GM12878 (cell line): ENCODE results near the gene ITSN2. TPM values are rescaled to one million over a fixed set of nuclear protein-coding genes. Genes with fewer than 3 reads are reported as not detected.
"Not testable (repeated sequence)": the region's sequence is repeated elsewhere in the genome, so short reads cannot be mapped to it uniquely, and the experiment has no call there.

ENCODE experiments used
- ATAC-seq: fragments of 200-7000 bp; cut with Tn5 transposase; 3 replicates; pipeline ENCODE4 v1.9.1; 2020; ENCODE audit warnings: mild to moderate bottlenecking, moderate library complexity
- BruUV-seq: library from RNA; stranded (reverse); fragments of 400-500 nt; replicated peaks from 2 replicates; lab custom pipeline; 2021; lab: Mats Ljungman, UMichigan
- CTCF ChIA-PET: fragments of 300-600 bp; sonication (Branson Sonifier 250); formaldehyde crosslinking; extraction: SDS; loops from one replicate; lab custom pipeline; 2021; ENCODE audit warnings: inconsistent platforms; lab: Yijun Ruan, JAX
- POLR2A ChIA-PET: fragments of 350-600 bp; formaldehyde crosslinking; extraction: SDS; loops from one replicate; lab custom pipeline; 2021; ENCODE audit warnings: inconsistent platforms; lab: Charles Lee
- RAD21 ChIA-PET: fragments of 300-600 bp; sonication (Branson Sonifier 250); formaldehyde crosslinking; loops from one replicate; lab custom pipeline; 2023; ENCODE audit warnings: antibody characterized with exemption; ENCODE audit not compliant: unreplicated experiment; lab: Charles Lee
- SMC1A ChIA-PET: fragments of 300-600 bp; sonication (Branson Sonifier 250); formaldehyde crosslinking; loops from one replicate; lab custom pipeline; 2023; ENCODE audit not compliant: unreplicated experiment, uncharacterized antibody; lab: Charles Lee
- DNase-seq: peaks from one replicate; pipeline ENCODE4 v3.0.0-alpha.2; 2011; ENCODE audit warnings: low read depth, low spot score
- FAIRE-seq: peaks from 3 replicates; lab custom pipeline; 2011; peaks lifted over from hg19 to GRCh38; lab: Jason Lieb, UNC
- H2AFZ ChIP-seq: 2 replicates; pipeline ENCODE4 v1.6.0; 2011; ENCODE audit warnings: low read depth, low read length, control low read depth; ENCODE audit not compliant: control insufficient read depth
- H3K27ac ChIP-seq: 2 replicates; pipeline ENCODE4 v1.5.1; 2011; ENCODE audit warnings: control low read depth; ENCODE audit not compliant: control insufficient read depth, insufficient read depth
- H3K27me3 ChIP-seq, 2 experiments: replicated peaks in 1 of 2; 2 replicates each; pipeline versions ENCODE4 v1.6.0 to v1.6.1; 2011; ENCODE audit warnings: low read length in 1 of 2; ENCODE audit not compliant: control insufficient read depth in 2 of 2, insufficient read depth in 2 of 2
- H3K36me3 ChIP-seq, 2 experiments: 2 replicates each; pipeline ENCODE4 v1.5.1; 2011; ENCODE audit warnings: low read length in 1 of 2; ENCODE audit not compliant: control insufficient read depth in 2 of 2, insufficient read depth in 2 of 2
- H3K4me1 ChIP-seq: 2 replicates; pipeline ENCODE4 v1.6.1; 2011; ENCODE audit warnings: mild to moderate bottlenecking, low read length, moderate library complexity, mixed read lengths; ENCODE audit not compliant: control insufficient read depth, insufficient read depth
- H3K4me2 ChIP-seq: 2 replicates; pipeline ENCODE4 v1.6.0; 2011; ENCODE audit warnings: control low read depth; ENCODE audit not compliant: control insufficient read depth, insufficient read depth
- H3K4me3 ChIP-seq: fragments of 200-600 bp; sonication (generic); 2 replicates; pipeline ENCODE4 v1.5.1; 2016
- H3K79me2 ChIP-seq: 2 replicates; pipeline ENCODE4 v1.6.0; 2011; ENCODE audit warnings: low read length; ENCODE audit not compliant: control insufficient read depth, insufficient read depth
- H3K9ac ChIP-seq: 2 replicates; pipeline ENCODE4 v1.8.0; 2011; ENCODE audit warnings: low read length, control low read depth, mixed read lengths; ENCODE audit not compliant: control insufficient read depth, insufficient read depth
- H3K9me3 ChIP-seq: replicated peaks from 3 replicates; pipeline ENCODE4 v1.5.1; 2011; ENCODE audit warnings: mild to moderate bottlenecking, low read length; ENCODE audit not compliant: control insufficient read depth, insufficient read depth
- H4K20me1 ChIP-seq: 2 replicates; pipeline ENCODE4 v1.6.0; 2011; ENCODE audit not compliant: control insufficient read depth, insufficient read depth
- CTCF ChIP-seq, 3 experiments: IDR thresholded peaks in 2 of 3; conservative IDR thresholded peaks in 1 of 3; 2 replicates each; pipeline ENCODE4 v1.5.1; 2011; ENCODE audit warnings: low read depth in 3 of 3, low read length in 3 of 3, mild to moderate bottlenecking in 3 of 3, control low read depth in 2 of 3, moderate library complexity in 2 of 3, inconsistent platforms in 1 of 3, mixed read lengths in 1 of 3; ENCODE audit not compliant: control insufficient read depth in 2 of 3, insufficient read depth in 1 of 3; ENCODE audit errors: extremely low read depth in 1 of 3
- HDGF ChIP-seq: fragments of 450-650 bp; IDR thresholded peaks from 2 replicates; pipeline ENCODE4 v1.6.1; 2016; ENCODE audit warnings: antibody characterized with exemption
- NFXL1 ChIP-seq: fragments of 450-650 bp; IDR thresholded peaks from 2 replicates; pipeline ENCODE4 v1.6.1; 2017; ENCODE audit warnings: antibody characterized with exemption, mild to moderate bottlenecking, borderline replicate concordance
- WGBS: methylation state at CpG from one replicate; pipeline ENCODE4 v1.1.6; 2016; ENCODE audit warnings: low lambda C conversion rate; ENCODE audit not compliant: insufficient replicate concordance, insufficient coverage; ENCODE audit errors: missing lambda C conversion rate; 5-methylcytosine and 5-hydroxymethylcytosine counted together
- in situ Hi-C: fragments of 300-500 bp; cut with MboI; formaldehyde crosslinking; loops from 9 replicates; pipeline ENCODE4 v1.14.3; 2018; ENCODE audit warnings: mixed read lengths
- intact Hi-C: fragments of 100-400 bp; cut with micrococcal nuclease; formaldehyde crosslinking; loops from one replicate; pipeline ENCODE4 v1.14.2; 2022; ENCODE audit not compliant: unreplicated experiment
- polyA plus RNA-seq, 11 experiments: library from polyadenylated mRNA; depleted of rRNA in 4 of 11; unstranded in 6 of 11; stranded (reverse) in 5 of 11; fragments of >200 nt; fragmentation: Nextera tagmentation in 4 of 11; fragmentation: Illumina TruSeq in 1 of 11; extraction: Ambion mirVana in 4 of 11; extraction: Trizol in 1 of 11; gene quantifications; 1 replicate in 1 of 11; 2 replicates in 10 of 11; pipeline versions ENCODE4 v1.2.1 to v1.2.3, GENCODE V29; 2011 to 2016; ENCODE audit warnings: inconsistent platforms in 2 of 11, missing spikeins in 2 of 11, low read depth in 1 of 11
- total RNA-seq, 4 experiments: library from RNA; depleted of rRNA in 3 of 4; stranded (reverse); fragments of >200 nt in 3 of 4; fragmentation: Illumina TruSeq in 1 of 4; extraction: Trizol in 1 of 4; gene quantifications; 2 replicates each; pipeline versions ENCODE4 v1.2.1 to v1.2.3, GENCODE V29; 2013 to 2021

The ITSN2 gene
- total and polyA plus RNA-seq, 10 of the 15 experiments (the other 5 are each of a cell fraction or from before 2014, with no cell fraction given): 20.5 to 80.0 (median 54.7) TPM

- H3K27me3 ChIP-seq, H3K9me3 ChIP-seq, H4K20me1 ChIP-seq, intact Hi-C loops, DNase-seq, H2AFZ ChIP-seq, ATAC-seq, H3K9ac ChIP-seq, H3K36me3 ChIP-seq, H3K4me2 ChIP-seq, FAIRE-seq, in situ Hi-C loops, BruUV-seq: not testable (repeated sequence)
- 0% methylated on average over 5 of the region's 9 CpGs for WGBS
- Histone ChIP-seq H3K79me2 (peaks cover 82% of the 10 kb centered on the region), H3K27ac (peak overlapping the region; percentile 48; the same call in 1 of the 2 replicates), H3K4me1 (peaks cover 35% of the 10 kb centered on the region), H3K4me3 (peak overlapping the region; percentile 23; the same call in 1 of the 2 replicates)
- RAD21 ChIA-PET: interaction anchor here (0.7 to 1.7 kb wide), 8 partner anchors 12 to 414 kb away, joined by 3 to 9 read pairs (median 4); partner anchors contain the start of gene ITSN2
- TF ChIP-seq HDGF: 0 out of 2 replicates have a peak, but pooled peaks have one; percentile 52
- POLR2A ChIA-PET: interaction anchor here (0.7 to 6.7 kb wide), 5 partner anchors 10 to 247 kb away, joined by 3 to 48 read pairs (median 5); no protein-coding TSS in a partner anchor
- SMC1A ChIA-PET: interaction anchor here (0.9 to 8.2 kb wide), 14 partner anchors 9 to 77 kb away, joined by 3 to 102 read pairs (median 5); no protein-coding TSS in a partner anchor
- CTCF ChIA-PET: interaction anchor here (0.8 to 5.5 kb wide), 10 partner anchors 8 to 103 kb away, joined by 3 to 44 read pairs (median 4); no protein-coding TSS in a partner anchor
These were observed 21.2 kb downstream of the ITSN2 start for GRCh38 chr2:24339098-24339497.

- ChIA-PET POLR2A (interaction anchor here (0.6 to 1.2 kb wide), 3 partner anchors 9 to 23 kb away, joined by 3 to 12 read pairs (median 4); no protein-coding TSS in a partner anchor), CTCF (interaction anchor here (0.9 to 1.6 kb wide), 4 partner anchors 9 to 101 kb away, joined by 3 to 15 read pairs (median 4); no protein-coding TSS in a partner anchor), SMC1A (interaction anchor here (0.9 to 8.2 kb wide), 6 partner anchors 8 to 46 kb away, joined by 3 to 102 read pairs (median 6); no protein-coding TSS in a partner anchor), RAD21 (interaction anchor here (0.7 to 1.2 kb wide), 4 partner anchors 9 to 510 kb away, joined by 3 to 4 read pairs (median 3); no protein-coding TSS in a partner anchor)
- Histone ChIP-seq H3K4me3 (no peak overlapping the region), H3K9ac (no peak overlapping the region), H3K79me2 (peaks cover 80% of the 10 kb centered on the region), H3K9me3 (no peaks in the 10 kb centered on the region), H3K27ac (no peak overlapping the region), H3K4me2 (no peak overlapping the region), H3K27me3 (no peaks in the 10 kb centered on the region), H3K4me1 (peaks cover 35% of the 10 kb centered on the region), H2AFZ (no peak overlapping the region), H3K36me3 (no peaks in the 10 kb centered on the region), H4K20me1 (no peaks in the 10 kb centered on the region)
- 0% methylated on average over 1 of the region's 1 CpG for WGBS
- in situ Hi-C loops: no loop called here
- DNase-seq (no peak), ATAC-seq (peak; percentile 32), FAIRE-seq (no peak)
- intact Hi-C loops: no loop called here
- TSS peak; percentile 38 for BruUV-seq
- TF ChIP-seq CTCF (IDR thresholded peaks at IDR 0.05 in 2 of 3, conservative IDR thresholded peaks at IDR 0.05 in 1 of 3; ENCODE audit: control insufficient read depth in 2 of 3, extremely low read depth in 1 of 3, insufficient read depth in 1 of 3, low read depth in 3 of 3, low read length in 3 of 3) (peak in 1 of 3 experiments; percentile 12; a peak in 2 of 6 replicates), NFXL1 (no peak)
These were observed 22.4 kb downstream of the ITSN2 start for GRCh38 chr2:24337890-24338289.
